HG03064 (cell line): ENCODE measurements around the gene RXRA.

Experiments
- ATAC-seq: cut with Tn5 transposase; IDR thresholded peaks from one replicate; pipeline ENCODE4 v1.9.1; 2021; ENCODE audit warnings: low read depth; ENCODE audit not compliant: unreplicated experiment

Gene RXRA

GRCh38 chr9:134335061-134335460 lies 8.8 kb downstream of the RXRA start:
- ATAC-seq, result no peak

GRCh38 chr9:134335486-134336220 lies 9.4 kb downstream of the RXRA start:
- no peak for ATAC-seq

GRCh38 chr9:134336228-134336627 lies 10.0 kb downstream of the RXRA start:
- ATAC-seq, result no peak

GRCh38 chr9:134336924-134337323 lies 10.7 kb downstream of the RXRA start:
- ATAC-seq, result no peak

- no peak for ATAC-seq
Observed at GRCh38 chr9:134337469-134337868, 11.2 kb downstream of the RXRA start.

GRCh38 chr9:134338394-134339182 lies 12.3 kb downstream of the RXRA start:
- ATAC-seq, result no peak

GRCh38 chr9:134339183-134339806 lies 13.0 kb downstream of the RXRA start:
- no peak for ATAC-seq

GRCh38 chr9:134340475-134341160 lies 14.4 kb downstream of the RXRA start:
- ATAC-seq, result no peak

- ATAC-seq, result no peak
Observed at GRCh38 chr9:134341306-134341705, 15.1 kb downstream of the RXRA start.

GRCh38 chr9:134341929-134342745 lies 15.9 kb downstream of the RXRA start:
- ATAC-seq, result no peak

- ATAC-seq, result no peak
Observed at GRCh38 chr9:134342746-134343115, 16.5 kb downstream of the RXRA start.

GRCh38 chr9:134343637-134344036 lies 17.4 kb downstream of the RXRA start:
- no peak for ATAC-seq

GRCh38 chr9:134344068-134344799 lies 18.0 kb downstream of the RXRA start:
- no peak for ATAC-seq

GRCh38 chr9:134344800-134345310 lies 18.6 kb downstream of the RXRA start:
- ATAC-seq, result no peak

GRCh38 chr9:134345737-134346136 lies 19.5 kb downstream of the RXRA start:
- no peak for ATAC-seq

GRCh38 chr9:134346151-134346550 lies 19.9 kb downstream of the RXRA start:
- ATAC-seq, result no peak

- ATAC-seq, result no peak
Observed at GRCh38 chr9:134346840-134347583, 20.8 kb downstream of the RXRA start.

- ATAC-seq, result no peak
Observed at GRCh38 chr9:134347996-134348395, 21.7 kb downstream of the RXRA start.
